Activated CD4-positive, alpha-beta T cell treated with anti-CD3 and anti-CD28 coated beads, Interleukin-2, amount 10 ng/mL, durations not matched to agents 24 days and 14 days (primary cell): ENCODE measurements around the gene GPR160. TPM values are rescaled to one million over a fixed set of nuclear protein-coding genes. Genes with fewer than 3 reads are reported as not detected.
A peak's percentile ranks its signal among the peaks of the same experiment; 100 is the strongest.

ENCODE experiments used
- DNase-seq: peaks from one replicate; pipeline ENCODE4 v3.0.0; 2022
- H3K27ac Mint-ChIP-seq: one replicate; pipeline ENCODE4 v1.8.0; 2022; ENCODE audit warnings: mild to moderate bottlenecking, mixed read lengths
- H3K27me3 Mint-ChIP-seq: one replicate; pipeline ENCODE4 v1.8.0; 2022; ENCODE audit warnings: mixed read lengths
- H3K36me3 Mint-ChIP-seq: one replicate; pipeline ENCODE4 v1.8.0; 2022; ENCODE audit warnings: low read depth, mild to moderate bottlenecking, mixed read lengths
- H3K4me1 Mint-ChIP-seq: one replicate; pipeline ENCODE4 v1.8.0; 2021; ENCODE audit warnings: mixed read lengths
- H3K4me3 Mint-ChIP-seq: one replicate; pipeline ENCODE4 v1.8.0; 2022; ENCODE audit warnings: mild to moderate bottlenecking, moderate library complexity, mixed read lengths
- H3K9me3 Mint-ChIP-seq: one replicate; pipeline ENCODE4 v1.8.0; 2021; ENCODE audit warnings: mixed read lengths
- intact Hi-C: fragments of 100-400 bp; cut with micrococcal nuclease; formaldehyde crosslinking; loops from one replicate; pipeline ENCODE4 v1.15.1; 2023
- total RNA-seq: library from RNA; stranded (reverse); gene quantifications from 2 replicates; pipeline ENCODE4 v1.2.3, GENCODE V29; 2022

Gene GPR160
- total RNA-seq, 1 donor from 2014 or later: 3.4 TPM

GRCh38 chr3:170128977-170129431 is 91.2 kb downstream of the GPR160 start:
- peaks cover 49% of the 10 kb centered on the region for H3K36me3 Mint-ChIP-seq
- peaks cover 17% of the 10 kb centered on the region for H3K4me1 Mint-ChIP-seq
- H3K4me3 Mint-ChIP-seq: peak overlapping the region; percentile 11
- DNase-seq: no peak
- peaks cover 7% of the 10 kb centered on the region for H3K9me3 Mint-ChIP-seq
- H3K27ac Mint-ChIP-seq: peak overlapping the region; percentile 64
- H3K27me3 Mint-ChIP-seq: no peaks in the 10 kb centered on the region
- intact Hi-C loops: no loop called here

- intact Hi-C loops: no loop called here
- no peaks in the 10 kb centered on the region for H3K27me3 Mint-ChIP-seq
- H3K4me1 Mint-ChIP-seq: peaks cover 19% of the 10 kb centered on the region
- H3K36me3 Mint-ChIP-seq: peaks cover 56% of the 10 kb centered on the region
- peaks cover 11% of the 10 kb centered on the region for H3K9me3 Mint-ChIP-seq
- no peak overlapping the region for H3K27ac Mint-ChIP-seq
- DNase-seq: no peak
- H3K4me3 Mint-ChIP-seq: no peak overlapping the region
Observed at GRCh38 chr3:170130532-170130931, 92.7 kb downstream of the GPR160 start.

- Mint-ChIP-seq H3K27me3 (no peaks in the 10 kb centered on the region), H3K4me1 (peaks cover 19% of the 10 kb centered on the region), H3K36me3 (peaks cover 65% of the 10 kb centered on the region), H3K27ac (no peak overlapping the region), H3K4me3 (no peak overlapping the region), H3K9me3 (peaks cover 11% of the 10 kb centered on the region)
- intact Hi-C loops: no loop called here
- no peak for DNase-seq
Observed at GRCh38 chr3:170132335-170132734, 94.5 kb downstream of the GPR160 start.

Other genes with a start within 250 kb of the GPR160 start
- 0.09 and 0.21 TPM in 2 replicates for gene LRRIQ4, start 225.1 kb upstream of the GPR160 start, total RNA-seq
- gene LRRC34, start 225.1 kb upstream of the GPR160 start, total RNA-seq: 4.7 and 5.8 TPM in 2 replicates
- gene LRRC31, start 168.1 kb upstream of the GPR160 start, total RNA-seq: not detected in 2 replicates
- gene SAMD7, start 126.4 kb upstream of the GPR160 start, total RNA-seq: not detected in 2 replicates
- 72.1 and 72.4 TPM in 2 replicates for gene SEC62, start 71.2 kb upstream of the GPR160 start, total RNA-seq
- gene PHC3, start 143.7 kb downstream of the GPR160 start, total RNA-seq: 54.7 and 56.4 TPM in 2 replicates
- 19.7 and 32.3 TPM in 2 replicates for gene PRKCI, start 184.4 kb downstream of the GPR160 start, total RNA-seq